Measurements from ENCODE around the gene PRKD1.

The PRKD1 gene

GRCh38 chr14:29681316-29681715 lies 246.3 kb downstream of the PRKD1 start:
- no peak for DNase-seq (ENCODE audit: low read depth in 2 of 3, low spot score in 2 of 3)

GRCh38 chr14:29674566-29675285 lies 252.9 kb downstream of the PRKD1 start:
- DNase-seq (ENCODE audit: low read depth in 2 of 3, low spot score in 2 of 3): no peak

DNA sequence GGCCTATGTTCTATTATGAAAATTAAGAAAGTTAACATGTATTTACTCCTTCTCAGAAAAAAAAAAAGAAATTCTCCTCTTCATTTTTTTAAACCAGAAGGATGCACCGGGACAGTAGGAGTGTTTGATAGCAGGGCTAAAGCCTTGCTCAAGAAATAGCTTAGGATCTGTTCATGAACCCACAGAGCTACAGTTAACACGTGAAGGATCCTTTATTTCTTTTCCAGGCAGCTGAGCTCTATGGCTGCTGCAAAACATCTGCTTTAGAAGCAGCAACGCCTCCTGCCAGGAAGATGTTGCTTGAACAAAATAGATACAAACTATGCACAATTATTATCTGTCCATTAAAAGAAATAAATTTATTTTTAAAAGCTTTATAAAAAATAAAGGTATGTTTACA lies 254.8 kb downstream of the PRKD1 start:
- no peak for DNase-seq (ENCODE audit: low read depth in 2 of 3, low spot score in 2 of 3)

DNA sequence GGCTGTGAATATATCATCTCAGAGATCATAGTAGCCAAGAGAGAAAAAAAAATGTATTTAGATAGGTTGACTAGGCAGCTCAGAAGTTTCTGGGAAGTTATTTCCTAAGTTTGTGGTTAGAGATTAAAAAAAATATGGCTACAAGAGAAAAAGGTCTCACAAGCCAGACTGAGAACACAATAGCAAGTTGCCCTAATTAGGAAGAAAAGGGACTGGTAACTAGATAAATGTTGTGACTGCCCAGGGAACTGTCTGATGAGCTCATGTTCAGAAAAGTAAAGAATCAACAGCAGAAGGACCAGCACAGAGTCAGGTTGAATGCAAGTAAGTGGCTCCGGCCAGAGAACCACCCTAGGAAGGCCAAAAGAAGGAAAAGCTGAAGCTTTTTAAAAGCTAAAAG lies 256.6 kb downstream of the PRKD1 start:
- no peak for DNase-seq (ENCODE audit: low read depth in 2 of 3, low spot score in 2 of 3)

GRCh38 chr14:29668201-29668600 lies 259.4 kb downstream of the PRKD1 start:
- DNase-seq (ENCODE audit: low read depth in 2 of 3, low spot score in 2 of 3): no peak

DNA sequence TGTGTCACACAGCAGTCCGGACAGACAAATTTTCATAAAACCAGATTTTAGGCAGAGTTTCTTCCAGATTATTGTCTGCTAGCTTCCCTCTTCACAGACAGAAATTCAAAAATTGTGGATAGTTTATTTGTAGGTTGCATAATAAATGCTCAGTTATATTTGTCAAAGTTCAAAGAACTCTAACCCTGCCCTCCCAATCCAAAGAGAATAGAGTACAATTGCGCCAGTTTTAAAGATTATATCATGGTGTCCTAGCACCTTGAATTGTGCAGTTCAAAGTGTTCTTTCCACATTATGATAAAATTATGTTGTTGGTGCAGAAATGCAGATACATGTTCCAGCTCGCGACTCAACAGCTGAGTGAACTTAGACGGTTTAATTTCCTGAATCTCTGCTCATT lies 263.1 kb downstream of the PRKD1 start:
- DNase-seq (ENCODE audit: low read depth in 2 of 3, low spot score in 2 of 3): no peak

- DNase-seq (ENCODE audit: low read depth in 2 of 3, low spot score in 2 of 3): no peak
Measured at GRCh38 chr14:29663281-29663801, 264.3 kb downstream of the PRKD1 start.

GRCh38 chr14:29654901-29655550 lies 272.6 kb downstream of the PRKD1 start:
- no peak for DNase-seq (ENCODE audit: low read depth in 2 of 3, low spot score in 2 of 3)

- DNase-seq (ENCODE audit: low read depth in 2 of 3, low spot score in 2 of 3): no peak
Measured at GRCh38 chr14:29653303-29653702, 274.3 kb downstream of the PRKD1 start.

DNA sequence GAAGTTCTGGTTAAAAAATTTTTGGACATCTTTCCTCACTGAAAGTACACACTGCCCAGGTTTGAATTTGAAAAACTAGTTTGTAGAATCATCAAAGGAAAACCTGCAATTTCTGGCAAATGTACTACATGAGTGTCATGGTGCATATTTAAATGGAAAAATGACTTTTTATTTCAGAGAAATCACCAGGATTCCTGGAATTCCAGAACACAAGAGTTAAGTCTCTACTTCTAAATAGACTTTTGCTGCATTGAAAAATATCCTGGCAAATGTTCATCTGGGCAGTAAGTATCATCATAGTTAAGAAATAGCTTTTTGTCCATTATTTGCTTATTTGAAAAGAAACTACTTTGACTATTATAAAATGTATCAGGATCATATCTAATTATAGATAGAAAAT lies 275.1 kb downstream of the PRKD1 start:
- DNase-seq (ENCODE audit: low read depth in 2 of 3, low spot score in 2 of 3): no peak

GRCh38 chr14:29650554-29651269 lies 276.9 kb downstream of the PRKD1 start:
- DNase-seq (ENCODE audit: low read depth in 2 of 3, low spot score in 2 of 3): no peak

DNA sequence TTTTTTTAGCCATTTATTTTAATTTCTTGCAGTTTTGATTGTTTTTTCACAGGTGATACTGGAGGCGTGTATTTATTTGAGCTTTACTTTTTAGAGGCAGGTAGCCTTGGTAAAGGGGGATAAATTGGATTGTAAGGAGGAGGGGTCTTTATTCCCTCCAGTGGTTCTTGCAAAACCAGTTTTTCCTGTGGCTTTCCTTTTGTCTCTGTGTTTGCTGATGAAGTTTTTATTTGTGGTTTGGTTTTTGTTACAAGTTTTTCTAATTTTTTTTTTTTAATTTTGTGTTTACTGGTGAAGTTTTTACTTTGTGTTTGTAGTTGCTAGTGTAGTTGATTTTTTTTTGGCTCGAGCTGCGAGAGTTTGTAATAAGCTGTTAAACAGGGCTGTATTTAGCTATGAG lies 278.5 kb downstream of the PRKD1 start:
- DNase-seq (ENCODE audit: low read depth in 2 of 3, low spot score in 2 of 3): no peak

- no peak for DNase-seq (ENCODE audit: low read depth in 2 of 3, low spot score in 2 of 3)
Measured at GRCh38 chr14:29648045-29648444, 279.6 kb downstream of the PRKD1 start.

DNA sequence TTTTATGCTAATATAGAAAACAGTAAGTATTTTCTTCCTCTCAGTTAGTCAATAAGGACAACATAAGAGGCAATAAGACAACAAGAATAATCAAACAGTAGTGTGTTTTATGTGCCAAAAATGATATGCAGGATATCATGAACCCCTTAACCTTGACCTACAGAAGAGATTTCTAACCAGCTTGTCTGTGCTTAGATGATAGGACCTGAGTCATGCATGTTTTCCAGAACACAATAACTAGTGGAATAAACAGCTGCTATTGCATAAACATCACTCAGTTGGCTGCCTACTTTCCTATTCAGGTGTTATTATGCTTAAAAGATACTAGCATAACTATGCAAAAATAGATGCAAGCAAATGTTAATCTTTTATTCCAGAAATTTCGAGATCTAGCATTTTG lies 282.5 kb downstream of the PRKD1 start:
- no peak for DNase-seq (ENCODE audit: low read depth in 2 of 3, low spot score in 2 of 3)

- no peak for DNase-seq (ENCODE audit: low read depth in 2 of 3, low spot score in 2 of 3)
Measured at GRCh38 chr14:29643433-29644211, 284.0 kb downstream of the PRKD1 start.

DNA sequence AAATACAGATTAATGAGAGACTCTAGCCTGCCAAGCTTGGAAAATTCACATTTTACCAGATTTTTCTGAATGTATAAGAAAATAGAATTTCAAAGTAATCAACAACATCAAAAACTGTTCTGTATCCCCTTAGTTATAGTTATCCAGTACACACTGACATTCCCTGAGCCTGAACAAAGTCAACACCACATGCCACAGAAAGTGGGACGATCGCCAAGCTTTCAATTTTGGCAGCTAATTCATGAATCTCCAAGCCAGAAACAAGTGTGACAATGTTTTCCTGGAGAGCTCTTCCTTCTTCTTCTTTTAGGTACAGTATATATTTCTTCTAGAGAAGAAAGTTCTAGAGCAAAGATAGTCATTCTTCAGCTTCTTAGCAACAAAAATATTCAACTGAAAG lies 290.2 kb downstream of the PRKD1 start:
- DNase-seq (ENCODE audit: low read depth in 2 of 3, low spot score in 2 of 3): no peak

DNA sequence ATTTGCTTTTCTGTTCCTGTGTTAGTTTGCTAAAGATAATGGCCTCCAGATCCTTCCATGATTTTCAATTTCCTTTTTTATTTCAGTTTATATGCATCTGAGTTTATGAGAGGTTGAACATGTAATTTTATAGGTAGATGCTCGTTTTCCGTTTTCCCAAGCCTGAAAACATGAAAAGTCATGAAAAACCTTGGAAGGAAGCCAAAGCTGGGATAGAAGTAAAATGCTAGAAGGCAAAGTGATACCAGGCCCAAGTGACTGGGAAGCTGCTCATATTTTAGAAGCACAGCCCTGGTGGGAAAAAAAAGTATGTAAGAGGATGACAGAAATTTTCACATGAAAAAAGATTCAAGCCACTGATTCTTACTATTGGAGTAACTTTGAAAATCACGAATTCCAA lies 290.8 kb downstream of the PRKD1 start:
- DNase-seq (ENCODE audit: low read depth in 2 of 3, low spot score in 2 of 3): no peak

- no peak for DNase-seq (ENCODE audit: low read depth in 2 of 3, low spot score in 2 of 3)
Measured at GRCh38 chr14:29630566-29631160, 297.0 kb downstream of the PRKD1 start.

DNA sequence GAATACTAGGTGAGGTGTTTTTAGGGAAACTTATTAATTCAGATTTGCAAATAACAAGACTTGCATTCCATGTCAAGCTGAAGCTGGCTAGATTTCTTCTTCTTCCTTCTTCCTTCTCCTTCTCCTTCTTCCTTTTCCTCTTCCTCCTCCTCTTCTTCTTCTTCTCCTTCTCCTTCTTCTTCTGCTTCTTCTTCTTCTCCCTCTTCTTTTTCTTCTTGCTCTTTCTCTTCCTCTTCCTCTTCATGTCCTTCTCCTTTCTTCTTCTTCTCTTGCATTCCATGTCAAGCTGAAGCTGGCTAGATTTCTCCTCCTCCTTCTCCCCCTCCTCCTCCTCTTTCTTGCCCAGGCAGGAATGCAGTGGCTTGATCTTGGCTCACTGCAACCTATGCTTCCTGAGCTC lies 297.8 kb downstream of the PRKD1 start:
- no peak for DNase-seq (ENCODE audit: low read depth in 2 of 3, low spot score in 2 of 3)

GRCh38 chr14:29627137-29627536 lies 300.5 kb downstream of the PRKD1 start:
- DNase-seq (ENCODE audit: low read depth in 2 of 3, low spot score in 2 of 3): no peak

All from activated CD8-positive, alpha-beta memory T cell treated with anti-CD3 and anti-CD28 coated beads for 48 hours (primary cell).